ENCODE data around the gene ZNF831. TPM values are rescaled to one million over a fixed set of nuclear protein-coding genes. Genes with fewer than 3 reads are reported as not detected.

ZNF831 gene
- total and polyA plus RNA-seq, 4 donors = 0.14 to 1.0 (median 0.56) TPM

- DNase-seq = peak; percentile 45 to 86 (median 79)
- no peaks in the 10 kb centered on the region for H3K9me3 ChIP-seq (ENCODE audit: control insufficient read depth in 4 of 4, insufficient read depth in 3 of 4, low read length in 3 of 4)
- no peaks in the 10 kb centered on the region for H3K36me3 ChIP-seq (ENCODE audit: control insufficient read depth in 4 of 4, insufficient read depth in 4 of 4, low read length in 4 of 4)
- peaks cover 0 to 52% (median 13%) of the 10 kb centered on the region in 5 donors for H3K4me1 ChIP-seq (ENCODE audit: control insufficient read depth in 5 of 5, insufficient read depth in 5 of 5, low read length in 5 of 5)
- no peak overlapping the region for H3K9ac ChIP-seq (ENCODE audit: insufficient read depth in 1 of 2, low read length in 2 of 2)
- no peak for TF ChIP-seq CTCF (IDR thresholded peaks at IDR 0.05; ENCODE audit: control extremely low read depth, extremely low read depth)
- H3K4me3 ChIP-seq = no peak overlapping the region
- H3K27ac ChIP-seq (ENCODE audit: low read depth in 1 of 2, low read length in 1 of 2) = no peak overlapping the region
- no peaks in the 10 kb centered on the region for H3K27me3 ChIP-seq (ENCODE audit: control insufficient read depth in 3 of 3, insufficient read depth in 3 of 3, low read length in 2 of 3)
- no peak for ATAC-seq (ENCODE audit: insufficient read depth, low FRiP score)
Measured at GRCh38 chr20:59157531-59157930, 6.1 kb upstream of the ZNF831 start.

GRCh38 chr20:59157961-59158541, 5.6 kb upstream of the ZNF831 start:
- Histone ChIP-seq H3K9ac (ENCODE audit: insufficient read depth in 1 of 2, low read length in 2 of 2) (no peak overlapping the region), H3K27me3 (ENCODE audit: control insufficient read depth in 3 of 3, insufficient read depth in 3 of 3, low read length in 2 of 3) (no peaks in the 10 kb centered on the region), H3K36me3 (ENCODE audit: control insufficient read depth in 4 of 4, insufficient read depth in 4 of 4, low read length in 4 of 4) (no peaks in the 10 kb centered on the region), H3K4me1 (ENCODE audit: control insufficient read depth in 5 of 5, insufficient read depth in 5 of 5, low read length in 5 of 5) (peaks cover 0 to 48% (median 11%) of the 10 kb centered on the region in 5 donors), H3K4me3 (no peak overlapping the region), H3K9me3 (ENCODE audit: control insufficient read depth in 4 of 4, insufficient read depth in 3 of 4, low read length in 3 of 4) (no peaks in the 10 kb centered on the region), H3K27ac (ENCODE audit: low read depth in 1 of 2, low read length in 1 of 2) (no peak overlapping the region)
- 62 to 76% methylated on average over 12 of the region's 12 CpGs for WGBS, 2 donors
- no peak for ATAC-seq (ENCODE audit: insufficient read depth, low FRiP score)
- peak in 2 of 3 donors; percentile 34 to 35 for DNase-seq
- TF ChIP-seq CTCF (IDR thresholded peaks at IDR 0.05; ENCODE audit: control extremely low read depth, extremely low read depth) = no peak

- DNase-seq = no peak
- Histone ChIP-seq H3K27ac (ENCODE audit: low read depth in 1 of 2, low read length in 1 of 2) (no peak overlapping the region), H3K9ac (ENCODE audit: insufficient read depth in 1 of 2, low read length in 2 of 2) (no peak overlapping the region), H3K27me3 (ENCODE audit: control insufficient read depth in 3 of 3, insufficient read depth in 3 of 3, low read length in 2 of 3) (no peaks in the 10 kb centered on the region), H3K4me3 (no peak overlapping the region), H3K36me3 (ENCODE audit: control insufficient read depth in 4 of 4, insufficient read depth in 4 of 4, low read length in 4 of 4) (no peaks in the 10 kb centered on the region), H3K4me1 (ENCODE audit: control insufficient read depth in 5 of 5, insufficient read depth in 5 of 5, low read length in 5 of 5) (peaks cover 0 to 42% (median 11%) of the 10 kb centered on the region in 5 donors), H3K9me3 (ENCODE audit: control insufficient read depth in 4 of 4, insufficient read depth in 3 of 4, low read length in 3 of 4) (no peaks in the 10 kb centered on the region)
- WGBS, 2 donors = 90% methylated on average over 6 of the region's 6 CpGs
- no peak for ATAC-seq (ENCODE audit: insufficient read depth, low FRiP score)
- TF ChIP-seq CTCF (IDR thresholded peaks at IDR 0.05; ENCODE audit: control extremely low read depth, extremely low read depth) = no peak
Measured at GRCh38 chr20:59158673-59159072, 4.9 kb upstream of the ZNF831 start.

- Histone ChIP-seq H3K9me3 (ENCODE audit: control insufficient read depth in 4 of 4, insufficient read depth in 3 of 4, low read length in 3 of 4) (no peaks in the 10 kb centered on the region), H3K4me3 (no peak overlapping the region), H3K36me3 (ENCODE audit: control insufficient read depth in 4 of 4, insufficient read depth in 4 of 4, low read length in 4 of 4) (no peaks in the 10 kb centered on the region), H3K4me1 (ENCODE audit: control insufficient read depth in 5 of 5, insufficient read depth in 5 of 5, low read length in 5 of 5) (peaks cover 0 to 41% (median 11%) of the 10 kb centered on the region in 5 donors), H3K27ac (ENCODE audit: low read depth in 1 of 2, low read length in 1 of 2) (no peak overlapping the region), H3K9ac (ENCODE audit: insufficient read depth in 1 of 2, low read length in 2 of 2) (no peak overlapping the region), H3K27me3 (ENCODE audit: control insufficient read depth in 3 of 3, insufficient read depth in 3 of 3, low read length in 2 of 3) (no peaks in the 10 kb centered on the region)
- TF ChIP-seq CTCF (IDR thresholded peaks at IDR 0.05; ENCODE audit: control extremely low read depth, extremely low read depth) = no peak
- ATAC-seq (ENCODE audit: insufficient read depth, low FRiP score) = no peak
- no peak for DNase-seq
- WGBS, 2 donors = 72 to 74% methylated on average over 3 of the region's 3 CpGs
Measured at GRCh38 chr20:59159091-59159490, 4.5 kb upstream of the ZNF831 start.

Data from lung (tissue), 12 donors.